HG02759 (cell line): ENCODE measurements around the gene ATAD1.
A peak's percentile ranks its signal among the peaks of the same experiment; 100 is the strongest.
"Not testable (repeated sequence)": the region's sequence is repeated elsewhere in the genome, so short reads cannot be mapped to it uniquely, and the experiment has no call there.

Experiments used
- ATAC-seq: cut with Tn5 transposase; IDR thresholded peaks from one replicate; pipeline ENCODE4 v1.9.1; 2021; ENCODE audit warnings: mild to moderate bottlenecking, moderate library complexity; ENCODE audit not compliant: unreplicated experiment

The ATAD1 gene, protein sequence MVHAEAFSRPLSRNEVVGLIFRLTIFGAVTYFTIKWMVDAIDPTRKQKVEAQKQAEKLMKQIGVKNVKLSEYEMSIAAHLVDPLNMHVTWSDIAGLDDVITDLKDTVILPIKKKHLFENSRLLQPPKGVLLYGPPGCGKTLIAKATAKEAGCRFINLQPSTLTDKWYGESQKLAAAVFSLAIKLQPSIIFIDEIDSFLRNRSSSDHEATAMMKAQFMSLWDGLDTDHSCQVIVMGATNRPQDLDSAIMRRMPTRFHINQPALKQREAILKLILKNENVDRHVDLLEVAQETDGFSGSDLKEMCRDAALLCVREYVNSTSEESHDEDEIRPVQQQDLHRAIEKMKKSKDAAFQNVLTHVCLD

DNA sequence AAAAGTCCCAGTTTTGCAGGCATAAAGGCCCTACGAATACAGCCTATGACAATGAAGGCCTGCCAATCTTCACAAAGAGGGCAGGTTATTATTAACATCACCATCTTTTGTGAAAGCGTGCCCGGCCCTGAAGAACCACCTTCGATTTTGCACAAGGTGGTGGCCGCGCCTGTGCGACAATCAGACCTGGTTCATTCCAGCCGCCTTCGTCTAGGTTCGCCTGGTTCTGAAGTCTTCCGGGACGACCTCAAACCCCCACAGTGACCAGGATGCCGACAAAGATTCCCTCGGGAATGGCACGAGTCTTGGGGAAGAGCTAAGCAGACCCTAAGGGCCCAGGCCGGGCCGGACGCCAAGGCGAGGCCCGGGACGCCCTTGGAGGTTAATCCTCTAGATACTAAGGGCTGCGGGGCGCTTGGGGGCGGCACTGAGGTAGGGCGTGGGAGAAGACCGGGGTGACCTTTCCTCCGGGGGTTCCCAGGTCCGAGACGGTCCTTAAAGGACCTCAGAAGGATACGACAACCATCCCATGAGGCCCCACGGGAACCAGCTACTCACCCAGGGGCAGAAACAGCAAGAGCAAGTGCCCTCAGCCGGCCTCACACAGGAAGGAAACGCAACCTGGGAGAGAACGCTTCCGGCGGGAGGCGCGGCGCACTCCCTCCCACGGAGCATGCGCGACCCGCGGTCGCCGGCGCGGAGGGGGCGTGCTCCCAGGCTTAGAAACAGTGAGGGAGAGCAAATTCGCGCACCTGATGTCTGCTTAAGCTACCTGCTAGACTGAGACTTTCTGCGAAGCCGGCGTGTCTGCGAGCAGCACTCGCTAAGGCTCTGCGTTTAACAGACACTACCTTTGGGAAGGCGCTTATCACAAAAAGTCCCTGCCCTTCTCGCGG is at the start of gene ATAD1:
ATAD1 (minus strand) TSS at position 618 of the 896 bp plus-strand sequence. CDS start 3,627 bp downstream, outside the sequence.
- ATAC-seq = peak; percentile 83

DNA sequence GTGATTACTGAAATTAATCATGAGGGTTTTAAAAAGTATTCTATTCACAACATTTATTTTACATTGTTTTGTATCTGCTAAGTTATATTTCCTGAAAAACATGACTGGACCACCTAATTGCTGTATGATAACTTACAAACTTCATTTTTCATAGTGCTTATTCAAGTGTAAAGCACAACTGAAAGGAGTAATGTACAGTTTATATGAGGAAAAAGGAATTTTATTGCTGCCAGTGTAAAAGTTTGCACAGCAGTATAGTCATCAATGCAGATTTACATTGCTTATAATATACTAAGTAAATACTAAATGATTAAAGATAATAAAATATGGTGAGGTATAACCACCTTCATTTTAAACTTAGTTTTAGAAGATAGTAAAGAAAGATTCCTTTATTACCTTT is 49.4 kb upstream of the ATAD1 start:
- ATAC-seq = no peak

DNA sequence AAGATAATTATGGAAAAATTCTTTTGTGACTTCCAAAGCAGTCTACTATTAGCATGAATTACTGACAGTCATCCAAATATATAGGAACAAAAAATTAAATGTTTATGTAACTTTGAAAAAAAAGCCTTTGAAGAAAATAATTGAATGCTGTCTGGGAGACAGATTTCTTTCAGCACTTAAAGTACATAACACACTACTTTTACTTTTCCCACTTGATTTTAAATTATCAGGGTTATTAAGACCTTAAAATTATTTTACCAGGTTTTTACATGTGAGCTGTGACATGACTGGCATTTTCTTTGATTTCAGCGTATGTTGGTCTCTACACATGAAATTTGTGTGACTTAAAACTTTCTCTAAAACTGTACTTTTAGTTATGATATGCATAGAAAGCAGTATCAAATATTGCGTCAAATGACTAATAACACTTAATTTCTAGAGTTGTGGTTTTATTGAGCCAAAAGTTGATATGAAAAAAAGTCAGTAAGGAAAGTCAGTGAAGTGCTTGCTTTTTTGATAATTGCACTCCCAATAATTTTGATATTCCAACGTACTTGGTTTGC is 48.5 kb upstream of the ATAD1 start:
- ATAC-seq = no peak

DNA sequence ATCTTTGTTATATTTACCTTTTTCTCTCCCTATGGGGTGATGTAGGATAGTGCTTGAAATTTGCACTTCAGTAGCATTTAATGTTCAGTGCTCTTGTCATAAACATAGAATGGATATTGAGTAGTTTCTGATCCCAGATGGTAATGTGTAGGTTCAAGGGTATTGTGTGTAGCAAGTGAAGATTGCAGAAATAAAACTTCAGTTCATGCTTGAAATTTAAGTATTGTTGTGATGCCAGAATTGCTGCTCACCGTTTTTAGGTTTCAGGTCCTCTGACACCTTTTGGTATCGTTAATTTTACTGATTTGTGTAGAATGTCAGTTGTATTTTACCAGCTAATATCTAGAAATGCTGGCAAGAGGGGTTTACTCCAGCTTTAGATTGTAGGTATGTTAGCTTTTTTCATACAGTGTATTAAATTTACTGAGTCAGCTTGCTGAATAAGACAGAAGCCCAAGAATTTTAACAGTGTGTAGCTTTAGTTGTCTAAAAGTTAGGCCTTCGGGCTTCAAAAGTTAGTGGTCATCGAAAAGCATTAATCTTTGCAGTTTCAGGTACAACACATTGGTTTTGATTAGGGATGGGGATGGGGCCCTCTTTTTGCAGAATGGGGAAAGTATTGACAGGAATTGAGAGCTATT is 47.3 kb upstream of the ATAD1 start:
- ATAC-seq = no peak

DNA sequence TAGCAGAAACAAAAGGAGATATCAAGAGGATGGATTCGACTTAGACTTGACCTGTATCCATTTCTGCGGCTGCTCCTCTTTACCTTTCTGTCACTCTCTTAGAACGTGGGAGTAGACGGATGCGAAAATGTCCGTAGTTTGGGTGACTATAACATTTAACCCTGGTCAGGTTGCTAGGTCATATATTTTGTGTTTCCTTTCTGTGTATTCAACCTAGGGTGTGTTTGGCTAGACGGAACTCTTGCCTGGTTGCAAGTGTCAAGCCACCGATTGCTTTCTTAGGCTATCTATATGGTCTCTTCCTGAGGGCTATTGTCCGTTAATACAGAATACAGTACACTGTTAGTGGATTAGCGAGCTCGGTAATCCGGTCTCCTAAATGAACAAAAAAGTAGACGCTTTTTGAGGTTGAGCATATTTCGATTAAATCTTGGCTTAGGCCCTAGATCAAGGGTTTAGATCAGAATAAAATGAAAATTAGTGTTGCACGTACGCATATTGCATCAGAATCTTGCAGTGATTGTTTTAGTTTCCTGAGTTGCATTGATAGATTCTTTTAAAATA is 46.6 kb upstream of the ATAD1 start:
- ATAC-seq = no peak

DNA sequence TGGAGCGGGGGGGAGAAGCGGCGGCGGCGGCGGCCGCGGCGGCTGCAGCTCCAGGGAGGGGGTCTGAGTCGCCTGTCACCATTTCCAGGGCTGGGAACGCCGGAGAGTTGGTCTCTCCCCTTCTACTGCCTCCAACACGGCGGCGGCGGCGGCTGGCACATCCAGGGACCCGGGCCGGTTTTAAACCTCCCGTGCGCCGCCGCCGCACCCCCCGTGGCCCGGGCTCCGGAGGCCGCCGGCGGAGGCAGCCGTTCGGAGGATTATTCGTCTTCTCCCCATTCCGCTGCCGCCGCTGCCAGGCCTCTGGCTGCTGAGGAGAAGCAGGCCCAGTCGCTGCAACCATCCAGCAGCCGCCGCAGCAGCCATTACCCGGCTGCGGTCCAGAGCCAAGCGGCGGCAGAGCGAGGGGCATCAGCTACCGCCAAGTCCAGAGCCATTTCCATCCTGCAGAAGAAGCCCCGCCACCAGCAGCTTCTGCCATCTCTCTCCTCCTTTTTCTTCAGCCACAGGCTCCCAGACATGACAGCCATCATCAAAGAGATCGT is 46.0 kb upstream of the ATAD1 start:
- not testable (repeated sequence) for ATAC-seq

DNA sequence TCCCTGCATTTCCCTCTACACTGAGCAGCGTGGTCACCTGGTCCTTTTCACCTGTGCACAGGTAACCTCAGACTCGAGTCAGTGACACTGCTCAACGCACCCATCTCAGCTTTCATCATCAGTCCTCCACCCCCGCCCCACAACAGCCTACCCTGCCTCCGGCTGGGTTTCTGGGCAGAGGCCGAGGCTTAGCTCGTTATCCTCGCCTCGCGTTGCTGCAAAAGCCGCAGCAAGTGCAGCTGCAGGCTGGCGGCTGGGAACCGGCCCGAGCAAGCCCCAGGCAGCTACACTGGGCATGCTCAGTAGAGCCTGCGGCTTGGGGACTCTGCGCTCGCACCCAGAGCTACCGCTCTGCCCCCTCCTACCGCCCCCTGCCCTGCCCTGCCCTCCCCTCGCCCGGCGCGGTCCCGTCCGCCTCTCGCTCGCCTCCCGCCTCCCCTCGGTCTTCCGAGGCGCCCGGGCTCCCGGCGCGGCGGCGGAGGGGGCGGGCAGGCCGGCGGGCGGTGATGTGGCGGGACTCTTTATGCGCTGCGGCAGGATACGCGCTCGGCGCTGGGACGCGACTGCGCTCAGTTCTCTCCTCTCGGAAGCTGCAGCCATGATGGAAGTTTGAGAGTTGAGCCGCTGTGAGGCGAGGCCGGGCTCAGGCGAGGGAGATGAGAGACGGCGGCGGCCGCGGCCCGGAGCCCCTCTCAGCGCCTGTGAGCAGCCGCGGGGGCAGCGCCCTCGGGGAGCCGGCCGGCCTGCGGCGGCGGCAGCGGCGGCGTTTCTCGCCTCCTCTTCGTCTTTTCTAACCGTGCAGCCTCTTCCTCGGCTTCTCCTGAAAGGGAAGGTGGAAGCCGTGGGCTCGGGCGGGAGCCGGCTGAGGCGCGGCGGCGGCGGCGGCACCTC is 45.3 kb upstream of the ATAD1 start, which contains the start of the genes KLLN and PTEN:
KLLN (minus strand) TSS at position 481 of the 891 bp plus-strand sequence. CDS start 1,046 bp downstream, outside the sequence.
PTEN (plus strand) TSS at position 573 of the 891 bp plus-strand sequence. CDS start 845 bp downstream, outside the sequence.
- ATAC-seq = peak; percentile 44

DNA sequence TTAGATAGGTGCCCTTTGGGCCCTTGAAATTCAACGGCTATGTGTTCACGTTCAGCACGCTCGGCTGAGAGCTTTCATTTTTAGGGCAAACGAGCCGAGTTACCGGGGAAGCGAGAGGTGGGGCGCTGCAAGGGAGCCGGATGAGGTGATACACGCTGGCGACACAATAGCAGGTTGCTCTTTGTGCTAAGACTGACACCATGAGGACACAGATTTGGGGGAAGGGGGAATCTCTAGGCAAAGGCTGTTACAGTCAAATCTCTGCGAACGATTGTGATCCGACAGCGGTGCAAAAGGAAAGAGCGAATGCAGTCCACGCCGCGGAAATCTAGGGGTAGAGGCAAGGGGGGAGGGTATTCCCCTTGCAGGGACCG is 44.6 kb upstream of the ATAD1 start:
- peak; percentile 7 for ATAC-seq

DNA sequence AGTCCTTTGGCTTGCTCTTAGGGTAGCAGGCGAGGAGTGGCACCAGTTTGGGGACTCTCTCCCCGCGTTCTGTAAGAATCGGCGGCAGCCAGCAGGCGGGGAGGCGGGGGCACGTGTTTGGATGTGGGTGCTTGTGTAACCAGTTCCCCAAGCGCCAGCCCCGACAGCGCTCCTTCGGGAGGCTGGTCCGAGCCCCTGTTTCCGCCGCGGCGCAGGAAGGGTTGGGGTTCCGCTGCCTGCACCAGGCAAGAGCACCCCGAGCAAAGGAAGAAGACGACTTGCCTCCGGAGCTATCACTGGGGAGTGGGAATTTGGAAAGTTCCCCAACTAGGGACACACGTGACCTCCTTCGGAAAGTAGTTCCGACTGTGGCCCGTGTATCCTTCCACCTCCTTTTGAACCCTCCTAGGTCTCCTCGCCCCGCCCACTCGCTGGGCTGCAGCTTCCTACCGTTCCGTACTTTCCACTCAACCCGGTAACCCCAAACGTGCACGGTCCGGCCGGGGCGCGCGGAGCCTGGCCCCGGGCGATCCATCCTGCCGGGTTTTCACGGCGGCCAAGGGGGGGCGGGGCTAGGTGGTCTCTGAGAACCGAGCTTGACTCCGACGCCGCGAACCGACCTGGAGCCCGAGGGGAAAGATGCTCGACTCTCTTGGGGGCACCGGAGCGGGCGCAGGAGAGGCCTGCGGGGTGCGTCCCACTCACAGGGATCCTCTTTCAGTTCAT is 44.1 kb upstream of the ATAD1 start:
- ATAC-seq = peak; percentile 59

DNA sequence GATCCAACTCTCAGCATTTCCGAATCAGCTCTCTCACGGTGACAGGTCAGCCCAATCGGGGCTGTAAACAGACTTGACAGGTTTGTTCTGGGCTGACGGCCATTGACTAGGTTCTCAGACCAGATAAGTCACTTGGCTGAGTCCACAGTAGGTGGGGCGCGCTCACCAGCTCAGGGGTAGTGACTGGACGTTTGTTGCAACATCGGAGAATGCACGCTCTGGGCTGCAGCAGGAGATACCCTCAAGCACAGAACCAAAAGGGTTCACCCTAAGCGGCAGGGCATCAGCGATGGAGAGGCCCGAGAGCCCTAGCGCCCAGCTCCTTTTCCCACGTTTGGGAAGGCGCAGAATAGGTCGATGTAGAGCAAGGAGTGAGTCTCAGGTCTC is 43.5 kb upstream of the ATAD1 start:
- peak; percentile 11 for ATAC-seq

DNA sequence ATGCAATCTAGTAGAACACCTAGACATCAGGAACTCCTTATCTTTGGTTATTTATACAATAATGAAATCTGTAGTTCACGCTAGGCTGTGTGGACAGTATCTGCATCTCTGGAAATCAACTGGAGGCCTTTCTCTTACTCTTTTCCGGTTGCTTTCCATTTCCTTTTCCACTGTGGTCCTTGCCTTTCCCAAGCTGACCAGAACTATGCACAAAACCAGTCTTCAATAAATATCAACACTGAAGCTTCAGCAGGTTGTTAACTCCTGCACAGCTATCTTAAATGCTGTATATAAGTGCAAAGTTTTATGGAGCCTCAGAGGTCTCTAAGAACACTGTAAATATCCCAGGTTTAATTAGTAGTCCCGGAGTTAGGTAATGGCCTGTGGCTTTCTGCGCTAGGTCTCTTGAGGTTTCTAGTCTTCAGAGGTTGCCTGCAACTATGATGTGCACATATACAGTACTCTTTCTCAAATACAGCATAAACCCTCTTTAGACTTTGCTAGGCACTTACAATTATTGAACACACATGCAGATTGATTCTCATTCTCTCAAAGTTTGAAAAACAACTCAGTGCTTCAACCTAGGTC is 42.9 kb upstream of the ATAD1 start:
- no peak for ATAC-seq

DNA sequence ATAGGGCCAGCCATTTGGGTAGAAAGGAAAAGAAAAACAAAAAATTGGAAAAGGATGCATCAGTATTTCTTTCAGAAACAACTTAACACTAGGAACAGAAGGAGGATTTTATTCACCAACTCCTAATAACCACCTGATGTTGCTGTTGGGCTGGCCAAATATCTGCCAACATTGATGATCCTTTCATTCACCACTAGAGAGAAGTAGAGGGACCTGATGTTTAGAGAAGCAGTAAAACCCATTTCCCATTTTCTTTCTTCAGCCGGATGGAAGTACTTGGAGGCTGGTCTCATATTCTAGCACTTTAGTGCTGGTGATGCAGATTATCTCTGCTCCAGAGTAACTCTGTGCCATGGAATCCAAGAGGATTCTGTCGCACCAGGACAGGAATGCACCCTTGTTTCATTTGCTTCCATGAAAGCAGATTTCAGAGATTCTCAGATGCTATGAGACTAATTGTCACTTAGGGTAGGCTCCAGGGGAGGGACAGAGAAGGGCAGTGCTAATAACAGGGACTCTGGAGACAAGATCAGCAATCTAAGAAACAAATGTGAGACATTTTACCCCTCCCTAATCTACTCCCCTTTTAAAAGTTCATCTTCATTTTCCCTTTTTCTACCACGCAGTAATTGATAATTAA is 42.2 kb upstream of the ATAD1 start:
- ATAC-seq = no peak

DNA sequence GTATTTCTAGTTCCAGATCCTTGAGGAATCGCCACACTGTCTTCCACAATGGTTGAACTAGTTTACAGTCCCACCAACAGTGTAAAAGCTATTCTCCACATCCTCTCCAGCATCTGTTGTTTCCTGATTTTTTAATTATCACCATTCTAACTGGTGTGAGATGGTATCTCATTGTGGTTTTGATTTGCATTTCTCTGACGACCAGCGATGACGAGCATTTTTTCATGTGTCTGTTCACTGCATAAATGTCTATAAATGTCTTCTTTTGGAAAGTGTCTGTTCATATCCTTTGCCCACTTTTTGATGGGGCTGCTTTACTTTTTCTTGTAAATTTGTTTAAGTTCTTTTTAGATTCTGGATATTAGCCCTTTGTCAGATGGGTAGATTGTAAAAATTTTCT is 37.6 kb upstream of the ATAD1 start:
- ATAC-seq = not testable (repeated sequence)

DNA sequence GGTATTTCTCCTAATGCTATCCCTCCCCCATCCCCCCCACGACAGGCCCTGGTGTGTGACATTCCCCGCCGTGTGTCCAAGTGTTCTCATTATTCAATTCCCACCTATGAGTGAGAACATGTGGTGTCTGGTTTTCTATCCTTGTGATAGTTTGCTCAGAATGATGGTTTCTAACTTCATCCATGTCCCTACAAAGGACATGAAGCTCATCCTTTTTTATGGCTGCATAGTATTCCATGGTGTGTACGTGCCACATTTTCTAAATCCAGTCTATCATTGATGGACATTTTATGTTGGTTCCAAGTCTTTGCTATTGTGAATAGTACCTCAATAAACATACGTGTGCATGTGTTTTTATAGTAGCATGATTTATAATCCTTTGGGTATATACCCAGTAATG is 37.2 kb upstream of the ATAD1 start:
- ATAC-seq = not testable (repeated sequence)

DNA sequence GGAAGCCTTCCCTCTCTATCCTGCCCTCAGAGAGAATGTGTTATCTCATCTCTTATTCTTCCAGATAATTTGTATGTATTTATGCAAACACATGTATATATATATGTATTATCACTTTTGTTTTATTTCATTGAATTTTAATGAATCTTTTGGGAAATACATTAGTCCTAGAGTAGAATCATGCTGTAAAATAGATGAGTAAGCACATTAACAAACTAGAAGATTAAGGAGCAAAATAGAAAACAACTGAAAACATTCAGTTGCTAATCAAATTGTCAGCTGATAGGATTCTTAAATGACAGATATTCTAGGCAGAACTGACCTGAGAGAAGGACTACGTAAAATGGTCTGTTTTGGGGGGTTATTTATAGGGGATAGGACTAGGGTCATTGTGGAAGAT is 34.1 kb upstream of the ATAD1 start:
- ATAC-seq = no peak

DNA sequence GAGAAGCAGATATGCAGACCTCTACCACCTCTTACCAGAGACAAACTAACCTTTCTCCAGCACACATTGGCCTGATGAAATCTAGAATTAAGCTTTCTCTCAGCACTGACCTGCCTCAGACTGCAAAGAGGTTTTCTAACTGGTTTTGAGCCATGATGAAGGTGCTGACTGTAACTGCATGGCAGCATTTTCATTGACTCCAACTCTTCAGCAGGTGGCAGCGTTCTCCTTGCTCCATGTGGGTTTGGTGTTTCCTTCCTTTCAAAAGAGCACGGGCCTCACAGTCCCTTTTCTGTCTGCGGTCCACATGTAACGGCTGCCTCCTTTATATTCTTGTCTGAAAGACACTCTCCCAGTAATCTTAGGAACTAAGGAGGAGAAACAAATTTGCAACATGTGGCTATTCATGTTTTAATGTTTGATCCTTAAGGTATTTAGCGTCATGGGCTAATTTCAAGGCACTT is 32.7 kb upstream of the ATAD1 start:
- ATAC-seq = peak; percentile 63

DNA sequence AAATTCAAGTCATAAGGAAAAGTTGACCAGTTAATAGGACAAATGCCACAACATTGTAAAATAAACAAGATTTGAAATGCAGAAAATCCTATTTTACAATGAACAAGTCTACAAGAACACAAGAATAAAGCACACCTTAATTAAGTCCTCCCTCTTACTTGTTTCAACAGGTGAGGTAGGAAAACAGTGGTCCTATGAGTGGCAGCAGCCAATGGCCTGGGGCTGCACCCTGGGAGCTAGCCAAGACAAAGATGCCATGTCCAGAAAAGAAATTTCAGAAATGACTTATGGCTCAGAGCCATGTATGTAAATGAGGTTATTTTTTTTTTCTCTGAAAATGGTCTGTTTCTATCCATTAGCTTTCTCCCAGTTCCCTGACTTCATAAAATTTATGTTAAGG is 31.0 kb upstream of the ATAD1 start:
- ATAC-seq = no peak

DNA sequence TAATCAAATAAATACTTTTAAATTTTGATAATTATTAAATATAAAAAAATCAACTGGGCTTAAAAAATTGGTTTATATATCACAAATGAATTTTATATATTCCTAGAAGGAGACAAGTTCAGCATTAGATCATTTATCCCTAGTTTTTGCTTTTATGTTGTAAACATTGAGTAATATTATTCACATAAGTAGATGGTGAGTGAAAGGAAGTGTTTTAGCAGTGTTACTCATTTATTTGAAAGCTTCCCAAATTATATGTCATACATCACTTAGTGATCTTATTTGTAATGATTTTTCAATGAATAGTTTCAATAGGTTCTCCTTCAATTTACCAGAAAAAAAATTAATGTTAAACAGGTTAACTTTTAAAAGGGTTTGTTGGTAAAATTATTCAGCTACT is 29.5 kb upstream of the ATAD1 start:
- no peak for ATAC-seq
